GM23248 (cell line): Measurements from ENCODE around the gene MAP2K1.

Experiments
- EZH2 ChIP-seq: fragments of 200-600 bp; sonication (generic); IDR thresholded peaks from 2 replicates; pipeline ENCODE4 v1.6.1; 2018; ENCODE audit warnings: antibody characterized with exemption, mild to moderate bottlenecking; ENCODE audit not compliant: insufficient read depth, poor library complexity, severe bottlenecking
- EZH2phosphoT487 ChIP-seq: fragments of 200-600 bp; sonication (generic); IDR thresholded peaks from 2 replicates; pipeline ENCODE4 v1.6.1; 2018; ENCODE audit warnings: antibody characterized with exemption, moderate library complexity, mild to moderate bottlenecking, low read depth; ENCODE audit not compliant: insufficient read depth

DNA sequence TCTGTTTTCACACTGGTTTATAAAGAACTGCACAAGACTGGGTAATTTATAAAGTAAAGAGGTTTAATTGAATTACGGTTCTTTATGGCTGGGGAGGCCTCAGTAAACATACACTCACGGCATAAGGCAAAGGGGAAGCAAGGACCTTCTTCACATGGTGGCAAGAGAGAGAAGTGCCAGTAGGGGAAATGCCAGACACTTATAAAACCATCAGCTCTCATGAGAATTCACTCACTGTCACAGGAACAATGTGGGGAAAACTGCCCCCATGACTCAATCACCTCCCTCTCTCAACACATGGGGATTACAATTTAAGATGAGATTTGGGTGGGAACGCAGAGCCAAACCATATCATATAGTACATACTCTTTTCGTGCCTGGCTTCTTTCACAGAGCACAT, 42.4 kb downstream of the MAP2K1 start:
- TF ChIP-seq EZH2phosphoT487 = no peak
- TF ChIP-seq EZH2 = no peak
